WTC11 (cell line): ENCODE results near the gene CGNL1. TPM values are rescaled to one million over a fixed set of nuclear protein-coding genes. Genes with fewer than 3 reads are reported as not detected.

Source experiments
- ATAC-seq: fragments of 200-7000 bp; cut with Tn5 transposase; 2 replicates; pipeline ENCODE4 v1.10.0; 2021; ENCODE audit warnings: mild to moderate bottlenecking, moderate library complexity
- CTCF ChIA-PET: fragments of 300-600 bp; sonication (Branson Sonifier 250); formaldehyde crosslinking; loops from one replicate; lab custom pipeline; 2021; ENCODE audit warnings: antibody characterized with exemption; lab: Charles Lee
- POLR2A ChIA-PET: fragments of 350-600 bp; sonication (Branson Sonifier 250); formaldehyde crosslinking; loops from one replicate; lab custom pipeline; 2021; ENCODE audit warnings: antibody characterized with exemption; lab: Charles Lee
- DNase-seq: peaks from one replicate; pipeline ENCODE4 v3.0.0; 2021; ENCODE audit warnings: low spot score
- H3K27ac Mint-ChIP-seq: 2 replicates; pipeline ENCODE4 v1.8.0; 2021; ENCODE audit warnings: mixed read lengths
- H3K27me3 Mint-ChIP-seq: 2 replicates; pipeline ENCODE4 v1.8.0; 2021; ENCODE audit warnings: low read depth, mild to moderate bottlenecking, moderate library complexity, mixed read lengths
- H3K36me3 Mint-ChIP-seq: 2 replicates; pipeline ENCODE4 v1.8.0; 2021; ENCODE audit warnings: mixed read lengths
- H3K4me1 Mint-ChIP-seq: 2 replicates; pipeline ENCODE4 v1.8.0; 2022; ENCODE audit warnings: mixed read lengths
- H3K4me3 Mint-ChIP-seq: 2 replicates; pipeline ENCODE4 v1.8.0; 2021; ENCODE audit warnings: mild to moderate bottlenecking, moderate library complexity, mixed read lengths
- H3K9me3 Mint-ChIP-seq: 2 replicates; pipeline ENCODE4 v1.8.0; 2021; ENCODE audit warnings: mixed read lengths
- CBFB ChIP-seq: sonication (generic); formaldehyde crosslinking; IDR thresholded peaks from 2 replicates; pipeline ENCODE4 v1.8.1; 2022; ENCODE audit warnings: mild to moderate bottlenecking, low read depth, missing genetic modification reagents
- EMX1 ChIP-seq: fragments of 250-450 bp; sonication (Bioruptor Pico); IDR thresholded peaks from 2 replicates; pipeline ENCODE4 v1.8.0; 2021; ENCODE audit warnings: mild to moderate bottlenecking
- ETV6 ChIP-seq: sonication (generic); formaldehyde crosslinking; IDR thresholded peaks from 2 replicates; pipeline ENCODE4 v1.8.1; 2022; ENCODE audit warnings: mild to moderate bottlenecking, missing genetic modification reagents
- HMGA2 ChIP-seq: fragments of 250-450 bp; sonication (Bioruptor Pico); IDR thresholded peaks from 2 replicates; pipeline ENCODE4 v1.4.0; 2021; ENCODE audit warnings: mild to moderate bottlenecking, moderate library complexity
- KAT7 ChIP-seq: sonication (generic); formaldehyde crosslinking; IDR thresholded peaks from 2 replicates; pipeline ENCODE4 v1.8.1; 2023; ENCODE audit warnings: missing genetic modification reagents, mild to moderate bottlenecking, borderline replicate concordance
- NFE2L1 ChIP-seq: sonication (generic); formaldehyde crosslinking; IDR thresholded peaks from 2 replicates; pipeline ENCODE4 v1.8.1; 2023; ENCODE audit warnings: missing genetic modification reagents
- NFYB ChIP-seq: sonication (generic); formaldehyde crosslinking; conservative IDR thresholded peaks from 2 replicates; pipeline ENCODE4 v1.8.0; 2022; ENCODE audit warnings: low read depth, missing genetic modification reagents
- PRDM15 ChIP-seq: sonication (generic); formaldehyde crosslinking; IDR thresholded peaks from 2 replicates; pipeline ENCODE4 v1.8.0; 2022; ENCODE audit warnings: missing genetic modification reagents
- TCF7 ChIP-seq: sonication (generic); formaldehyde crosslinking; IDR thresholded peaks from 2 replicates; pipeline ENCODE4 v1.8.0; 2022; ENCODE audit warnings: mild to moderate bottlenecking, low read depth, missing genetic modification reagents, moderate library complexity
- TEAD4 ChIP-seq: sonication (generic); formaldehyde crosslinking; IDR thresholded peaks from 2 replicates; pipeline ENCODE4 v1.8.0; 2022; ENCODE audit warnings: mild to moderate bottlenecking, missing genetic modification reagents
- ZNF121 ChIP-seq: sonication (generic); formaldehyde crosslinking; IDR thresholded peaks from 2 replicates; pipeline ENCODE4 v1.8.0; 2023; ENCODE audit warnings: missing genetic modification reagents
- ZNF532 ChIP-seq: fragments of 250-450 bp; sonication (Bioruptor Pico); IDR thresholded peaks from 2 replicates; pipeline ENCODE4 v1.9.0; 2021; ENCODE audit warnings: mild to moderate bottlenecking, borderline replicate concordance
- ZNF671 ChIP-seq: fragments of 250-450 bp; sonication (Bioruptor Pico); IDR thresholded peaks from 2 replicates; pipeline ENCODE4 v1.8.0; 2021; ENCODE audit warnings: mild to moderate bottlenecking
- total RNA-seq: library from RNA; stranded (reverse); gene quantifications from 3 replicates; pipeline ENCODE4 v1.2.3, GENCODE V29; 2021
- TF ChIP-seq, protein P1 (sequence below): sonication (generic); formaldehyde crosslinking; IDR thresholded peaks from 2 replicates; pipeline ENCODE4 v1.8.1; 2022; ENCODE audit warnings: low read depth, missing genetic modification reagents, borderline replicate concordance
- TF ChIP-seq, protein P2 (sequence below): sonication (generic); formaldehyde crosslinking; conservative IDR thresholded peaks from 2 replicates; pipeline ENCODE4 v1.8.1; 2023; ENCODE audit warnings: mild to moderate bottlenecking, low read depth, missing genetic modification reagents, moderate library complexity
- TF ChIP-seq, protein P3 (sequence below): sonication (generic); formaldehyde crosslinking; conservative IDR thresholded peaks from 2 replicates; pipeline ENCODE4 v1.8.1; 2022; ENCODE audit warnings: mild to moderate bottlenecking, missing genetic modification reagents
- TF ChIP-seq, protein P4 (sequence below): sonication (generic); formaldehyde crosslinking; IDR thresholded peaks from 2 replicates; pipeline ENCODE4 v1.8.1; 2022; ENCODE audit warnings: mild to moderate bottlenecking, moderate library complexity, missing genetic modification reagents

The CGNL1 gene
- total RNA-seq, 1 experiment from 2014 or later: 57.3 TPM

GRCh38 chr15:57582090-57582489 lies 205.8 kb downstream of the CGNL1 start:
- Mint-ChIP-seq H3K27ac (no peak overlapping the region), H3K4me3 (no peak overlapping the region), H3K4me1 (no peaks in the 10 kb centered on the region), H3K27me3 (peaks cover 3% of the 10 kb centered on the region; the same call in 1 of the 2 replicates), H3K9me3 (peaks cover 14% of the 10 kb centered on the region), H3K36me3 (no peaks in the 10 kb centered on the region; the same call in 1 of the 2 replicates)
- ChIA-PET CTCF (no interaction called here), POLR2A (no interaction called here)
- DNase-seq (no peak), ATAC-seq (no peak)
- TF ChIP-seq HMGA2 (CRISPR knock-in tag): no peak
- no peak for TF ChIP-seq ZNF671 (CRISPR knock-in tag)
- no peak for TF ChIP-seq NFYB
- TF ChIP-seq ETV6 (CRISPR knock-in tag): no peak
- TF ChIP-seq CBFB (CRISPR knock-in tag): no peak
- TF ChIP-seq, protein P1, sequence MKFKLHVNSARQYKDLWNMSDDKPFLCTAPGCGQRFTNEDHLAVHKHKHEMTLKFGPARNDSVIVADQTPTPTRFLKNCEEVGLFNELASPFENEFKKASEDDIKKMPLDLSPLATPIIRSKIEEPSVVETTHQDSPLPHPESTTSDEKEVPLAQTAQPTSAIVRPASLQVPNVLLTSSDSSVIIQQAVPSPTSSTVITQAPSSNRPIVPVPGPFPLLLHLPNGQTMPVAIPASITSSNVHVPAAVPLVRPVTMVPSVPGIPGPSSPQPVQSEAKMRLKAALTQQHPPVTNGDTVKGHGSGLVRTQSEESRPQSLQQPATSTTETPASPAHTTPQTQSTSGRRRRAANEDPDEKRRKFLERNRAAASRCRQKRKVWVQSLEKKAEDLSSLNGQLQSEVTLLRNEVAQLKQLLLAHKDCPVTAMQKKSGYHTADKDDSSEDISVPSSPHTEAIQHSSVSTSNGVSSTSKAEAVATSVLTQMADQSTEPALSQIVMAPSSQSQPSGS (CRISPR knock-in tag): no peak
- no peak for TF ChIP-seq ZNF121

GRCh38 chr15:57583282-57583681 lies 207.0 kb downstream of the CGNL1 start:
- TF ChIP-seq KAT7 (CRISPR knock-in tag) (no peak), TCF7 (CRISPR knock-in tag) (no peak), PRDM15 (CRISPR knock-in tag) (no peak), NFE2L1 (CRISPR knock-in tag) (no peak), TEAD4 (CRISPR knock-in tag) (no peak), NFYB (no peak), EMX1 (CRISPR knock-in tag) (no peak)
- TF ChIP-seq, protein P2, sequence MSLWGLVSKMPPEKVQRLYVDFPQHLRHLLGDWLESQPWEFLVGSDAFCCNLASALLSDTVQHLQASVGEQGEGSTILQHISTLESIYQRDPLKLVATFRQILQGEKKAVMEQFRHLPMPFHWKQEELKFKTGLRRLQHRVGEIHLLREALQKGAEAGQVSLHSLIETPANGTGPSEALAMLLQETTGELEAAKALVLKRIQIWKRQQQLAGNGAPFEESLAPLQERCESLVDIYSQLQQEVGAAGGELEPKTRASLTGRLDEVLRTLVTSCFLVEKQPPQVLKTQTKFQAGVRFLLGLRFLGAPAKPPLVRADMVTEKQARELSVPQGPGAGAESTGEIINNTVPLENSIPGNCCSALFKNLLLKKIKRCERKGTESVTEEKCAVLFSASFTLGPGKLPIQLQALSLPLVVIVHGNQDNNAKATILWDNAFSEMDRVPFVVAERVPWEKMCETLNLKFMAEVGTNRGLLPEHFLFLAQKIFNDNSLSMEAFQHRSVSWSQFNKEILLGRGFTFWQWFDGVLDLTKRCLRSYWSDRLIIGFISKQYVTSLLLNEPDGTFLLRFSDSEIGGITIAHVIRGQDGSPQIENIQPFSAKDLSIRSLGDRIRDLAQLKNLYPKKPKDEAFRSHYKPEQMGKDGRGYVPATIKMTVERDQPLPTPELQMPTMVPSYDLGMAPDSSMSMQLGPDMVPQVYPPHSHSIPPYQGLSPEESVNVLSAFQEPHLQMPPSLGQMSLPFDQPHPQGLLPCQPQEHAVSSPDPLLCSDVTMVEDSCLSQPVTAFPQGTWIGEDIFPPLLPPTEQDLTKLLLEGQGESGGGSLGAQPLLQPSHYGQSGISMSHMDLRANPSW (CRISPR knock-in tag): no peak
- TF ChIP-seq, protein P3, sequence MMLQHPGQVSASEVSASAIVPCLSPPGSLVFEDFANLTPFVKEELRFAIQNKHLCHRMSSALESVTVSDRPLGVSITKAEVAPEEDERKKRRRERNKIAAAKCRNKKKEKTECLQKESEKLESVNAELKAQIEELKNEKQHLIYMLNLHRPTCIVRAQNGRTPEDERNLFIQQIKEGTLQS (CRISPR knock-in tag): no peak
- Mint-ChIP-seq H3K27me3 (peaks cover 1% of the 10 kb centered on the region; the same call in 1 of the 2 replicates), H3K4me3 (no peak overlapping the region), H3K9me3 (peaks cover 14% of the 10 kb centered on the region), H3K4me1 (no peaks in the 10 kb centered on the region), H3K27ac (no peak overlapping the region), H3K36me3 (no peaks in the 10 kb centered on the region; the same call in 1 of the 2 replicates)
- ChIA-PET POLR2A (no interaction called here), CTCF (interaction anchor here (1.0 kb wide), 1 partner anchor 23 kb away, joined by 4 read pairs; no protein-coding TSS in a partner anchor)
- DNase-seq (no peak), ATAC-seq (no peak)

DNA sequence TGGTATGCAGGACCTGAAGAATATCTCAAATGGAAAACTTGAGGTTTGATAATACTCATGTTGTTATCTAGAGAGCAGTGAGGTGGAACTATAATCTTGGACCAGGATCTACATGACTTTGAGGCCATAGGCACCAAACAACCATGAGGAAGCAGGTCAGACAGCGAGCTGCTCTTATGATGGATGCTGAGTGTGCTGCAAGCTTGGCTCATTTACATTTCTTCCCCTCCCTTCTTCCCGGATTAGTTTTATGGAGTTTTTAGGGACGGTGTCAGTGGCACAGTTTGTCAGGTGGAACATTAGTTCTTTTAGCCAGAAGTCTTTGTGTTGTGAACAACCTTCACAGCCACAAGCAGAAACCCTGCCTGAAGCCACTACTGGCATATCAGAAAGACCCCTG lies 207.4 kb downstream of the CGNL1 start:
- Mint-ChIP-seq H3K9me3 (peaks cover 14% of the 10 kb centered on the region), H3K27me3 (peaks cover 2% of the 10 kb centered on the region), H3K36me3 (no peaks in the 10 kb centered on the region; the same call in 1 of the 2 replicates), H3K27ac (no peak overlapping the region), H3K4me3 (no peak overlapping the region), H3K4me1 (no peaks in the 10 kb centered on the region)
- POLR2A ChIA-PET: no interaction called here
- no peak for DNase-seq
- CTCF ChIA-PET: interaction anchor here (1.0 kb wide), 1 partner anchor 24 kb away, joined by 4 read pairs; no protein-coding TSS in a partner anchor
- no peak for ATAC-seq
- no peak for TF ChIP-seq ZNF532
- TF ChIP-seq, protein P4, sequence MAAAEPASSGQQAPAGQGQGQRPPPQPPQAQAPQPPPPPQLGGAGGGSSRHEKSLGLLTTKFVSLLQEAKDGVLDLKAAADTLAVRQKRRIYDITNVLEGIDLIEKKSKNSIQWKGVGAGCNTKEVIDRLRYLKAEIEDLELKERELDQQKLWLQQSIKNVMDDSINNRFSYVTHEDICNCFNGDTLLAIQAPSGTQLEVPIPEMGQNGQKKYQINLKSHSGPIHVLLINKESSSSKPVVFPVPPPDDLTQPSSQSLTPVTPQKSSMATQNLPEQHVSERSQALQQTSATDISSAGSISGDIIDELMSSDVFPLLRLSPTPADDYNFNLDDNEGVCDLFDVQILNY (CRISPR knock-in tag): no peak
- TF ChIP-seq, protein P3 (CRISPR knock-in tag): no peak
